Neural crest cell (in vitro differentiated cells): ENCODE measurements around the gene GAS6. TPM values are rescaled to one million over a fixed set of nuclear protein-coding genes. Genes with fewer than 3 reads are reported as not detected.
A peak's percentile ranks its signal among the peaks of the same experiment; 100 is the strongest.

Experiments used
- DNase-seq: peaks from one replicate; pipeline ENCODE4 v3.0.0; 2021; ENCODE audit warnings: low read depth, mixed read lengths, low spot score
- H3K27ac Mint-ChIP-seq: one replicate; pipeline ENCODE4 v1.8.0; 2021; ENCODE audit warnings: mild to moderate bottlenecking, mixed read lengths; ENCODE audit not compliant: unreplicated experiment
- H3K27me3 Mint-ChIP-seq: 2 replicates; pipeline ENCODE4 v1.8.0; 2021; ENCODE audit warnings: low read depth, mild to moderate bottlenecking, mixed read lengths
- H3K36me3 Mint-ChIP-seq: 2 replicates; pipeline ENCODE4 v1.8.0; 2021; ENCODE audit warnings: low read depth, mild to moderate bottlenecking, mixed read lengths
- H3K4me1 Mint-ChIP-seq: 2 replicates; pipeline ENCODE4 v1.8.0; 2021; ENCODE audit warnings: mixed read lengths
- H3K4me3 Mint-ChIP-seq: one replicate; pipeline ENCODE4 v1.8.0; 2021; ENCODE audit warnings: mild to moderate bottlenecking, mixed read lengths
- H3K9me3 Mint-ChIP-seq: 2 replicates; pipeline ENCODE4 v1.8.0; 2021; ENCODE audit warnings: mixed read lengths
- total RNA-seq: library from RNA; stranded (reverse); gene quantifications from 2 replicates; pipeline ENCODE4 v1.2.1, GENCODE V29; 2021
- TF ChIP-seq, protein P1 (sequence below): fragments of 200-600 bp; sonication (generic); conservative IDR thresholded peaks from 2 replicates; pipeline ENCODE4 v1.5.0; 2021; ENCODE audit warnings: antibody characterized with exemption, mild to moderate bottlenecking

The GAS6 gene
- total RNA-seq, 1 donor from 2014 or later, result 9.0 TPM

DNA sequence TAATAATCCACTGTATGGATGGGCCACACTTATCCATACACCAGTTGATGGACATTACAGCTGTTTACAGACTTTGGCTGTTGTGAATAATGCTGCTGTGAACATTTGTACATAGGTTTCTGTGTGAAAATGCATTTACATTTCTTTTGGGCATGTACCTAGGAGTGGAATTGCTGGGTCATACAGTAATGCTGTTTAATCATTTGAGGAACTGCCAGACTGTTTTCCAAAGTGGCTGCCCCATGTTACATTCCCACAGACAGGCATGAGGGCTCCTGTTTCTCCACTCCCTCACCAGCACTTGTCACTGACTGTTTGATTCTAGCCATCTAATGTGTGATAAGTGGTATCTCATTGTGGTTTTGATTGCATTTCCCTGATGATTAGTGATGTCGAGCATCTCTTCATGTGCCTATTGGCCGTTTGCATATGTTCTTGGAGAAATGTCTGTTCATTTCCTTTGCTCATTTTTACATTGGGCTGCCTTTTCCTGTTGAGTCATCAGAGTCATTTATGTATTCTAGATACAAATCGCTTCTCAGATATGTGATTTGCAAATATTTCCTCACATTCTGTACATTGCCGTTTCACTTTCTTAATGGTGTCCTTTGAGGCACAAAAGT, 92.1 kb downstream of the GAS6 start:
- peaks cover 5% of the 10 kb centered on the region for H3K9me3 Mint-ChIP-seq
- no peak for DNase-seq

DNA sequence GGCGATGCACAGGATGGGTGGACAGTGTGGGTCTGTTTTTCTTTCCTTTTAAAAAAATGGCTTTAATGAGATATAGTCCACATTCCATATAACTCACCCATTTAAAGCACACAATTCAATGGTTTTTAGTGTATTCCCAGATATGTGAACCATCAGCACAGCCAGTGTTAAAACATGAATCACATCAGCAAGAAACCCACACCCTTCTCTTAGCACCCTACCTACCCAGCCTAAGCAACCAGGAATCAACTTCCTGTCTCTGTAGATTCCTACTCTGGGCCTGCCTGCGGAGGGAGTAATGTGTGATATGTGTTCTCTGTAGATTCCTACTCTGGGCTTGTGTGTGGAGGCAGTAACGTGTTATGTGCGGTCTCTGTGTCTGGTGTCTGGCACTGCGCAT, 92.9 kb downstream of the GAS6 start:
- peaks cover 5% of the 10 kb centered on the region for H3K27me3 Mint-ChIP-seq
- H3K36me3 Mint-ChIP-seq, result no peaks in the 10 kb centered on the region
- H3K4me3 Mint-ChIP-seq, result no peak overlapping the region
- H3K4me1 Mint-ChIP-seq, result no peaks in the 10 kb centered on the region
- H3K27ac Mint-ChIP-seq, result peak overlapping the region; percentile 29
- TF ChIP-seq, protein P1, sequence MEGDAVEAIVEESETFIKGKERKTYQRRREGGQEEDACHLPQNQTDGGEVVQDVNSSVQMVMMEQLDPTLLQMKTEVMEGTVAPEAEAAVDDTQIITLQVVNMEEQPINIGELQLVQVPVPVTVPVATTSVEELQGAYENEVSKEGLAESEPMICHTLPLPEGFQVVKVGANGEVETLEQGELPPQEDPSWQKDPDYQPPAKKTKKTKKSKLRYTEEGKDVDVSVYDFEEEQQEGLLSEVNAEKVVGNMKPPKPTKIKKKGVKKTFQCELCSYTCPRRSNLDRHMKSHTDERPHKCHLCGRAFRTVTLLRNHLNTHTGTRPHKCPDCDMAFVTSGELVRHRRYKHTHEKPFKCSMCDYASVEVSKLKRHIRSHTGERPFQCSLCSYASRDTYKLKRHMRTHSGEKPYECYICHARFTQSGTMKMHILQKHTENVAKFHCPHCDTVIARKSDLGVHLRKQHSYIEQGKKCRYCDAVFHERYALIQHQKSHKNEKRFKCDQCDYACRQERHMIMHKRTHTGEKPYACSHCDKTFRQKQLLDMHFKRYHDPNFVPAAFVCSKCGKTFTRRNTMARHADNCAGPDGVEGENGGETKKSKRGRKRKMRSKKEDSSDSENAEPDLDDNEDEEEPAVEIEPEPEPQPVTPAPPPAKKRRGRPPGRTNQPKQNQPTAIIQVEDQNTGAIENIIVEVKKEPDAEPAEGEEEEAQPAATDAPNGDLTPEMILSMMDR, result no peak
- DNase-seq, result no peak
- peaks cover 5% of the 10 kb centered on the region for H3K9me3 Mint-ChIP-seq

More for the DNA sequence above, 92.1 kb downstream of the GAS6 start:
- Mint-ChIP-seq H3K4me1 (no peaks in the 10 kb centered on the region), H3K4me3 (no peak overlapping the region), H3K27ac (no peak overlapping the region), H3K36me3 (no peaks in the 10 kb centered on the region), H3K27me3 (peaks cover 5% of the 10 kb centered on the region)
- TF ChIP-seq, protein P1, result no peak

Other genes starting within 250 kb of the GAS6 start
- gene ATP4B, start 205.9 kb downstream of the GAS6 start, total RNA-seq, result not detected in 2 replicates
- 0.77 and 1.5 TPM in 2 replicates for gene GRK1, start 196.9 kb downstream of the GAS6 start, total RNA-seq
- gene TMEM255B, start 104.8 kb downstream of the GAS6 start, total RNA-seq, result 2.4 and 2.5 TPM in 2 replicates
- gene C13orf46, start 110.0 kb upstream of the GAS6 start, total RNA-seq, result 0.66 and 1.9 TPM in 2 replicates